Heart left ventricle (tissue), 16 donors: ENCODE results near the gene KHDC4. TPM values are rescaled to one million over a fixed set of nuclear protein-coding genes. Genes with fewer than 3 reads are reported as not detected.
A peak's percentile ranks its signal among the peaks of the same experiment; 100 is the strongest.

Experiments used
- ATAC-seq, 4 donors: fragments of 200-7000 bp; cut with Tn5 transposase; one replicate each; pipeline ENCODE4 v1.9.1; 2020 to 2022; ENCODE audit warnings: moderate library complexity in 4 of 4, mild to moderate bottlenecking in 3 of 4, moderate number of reproducible peaks in 1 of 4
- DNase-seq, 5 donors: peaks; one replicate each; pipeline ENCODE4 v3.0.0-alpha.2; 2020
- H3K27ac ChIP-seq, 12 donors: fragments of 200-600 bp; sonication (generic) in 4 of 12; one replicate each; pipeline versions ENCODE4 v1.5.0 to v1.8.0; 2016 to 2022; ENCODE audit warnings: mild to moderate bottlenecking in 2 of 12
- H3K27me3 ChIP-seq, 9 donors: fragments of 200-600 bp; sonication (generic) in 2 of 9; one replicate each; pipeline versions ENCODE4 v1.5.1 to v1.8.0; 2016 to 2022; ENCODE audit warnings: mild to moderate bottlenecking in 3 of 9
- H3K36me3 ChIP-seq, 9 donors: fragments of 200-600 bp; sonication (generic) in 2 of 9; one replicate each; pipeline versions ENCODE4 v1.5.0 to v1.8.0; 2018 to 2022; ENCODE audit warnings: mild to moderate bottlenecking in 2 of 9
- H3K4me1 ChIP-seq, 12 donors: fragments of 200-600 bp; sonication (generic) in 4 of 12; one replicate each; pipeline versions ENCODE4 v1.5.0 to v1.8.0; 2016 to 2022; ENCODE audit warnings: mild to moderate bottlenecking in 3 of 12
- H3K4me3 ChIP-seq, 12 donors: fragments of 200-600 bp; sonication (generic) in 4 of 12; one replicate each; pipeline versions ENCODE4 v1.5.0 to v1.8.0; 2017 to 2022; ENCODE audit warnings: mild to moderate bottlenecking in 9 of 12, moderate library complexity in 4 of 12
- H3K9me3 ChIP-seq, 12 donors: fragments of 200-600 bp; sonication (generic) in 4 of 12; one replicate each; pipeline versions ENCODE4 v1.5.0 to v1.8.0; 2016 to 2022; ENCODE audit warnings: mild to moderate bottlenecking in 1 of 12
- CTCF ChIP-seq, 12 donors: fragments of 200-600 bp; sonication (generic) in 4 of 12; IDR thresholded peaks; one replicate each; pipeline versions ENCODE4 v1.5.0 to v1.8.0; 2018 to 2022; ENCODE audit warnings: antibody characterized with exemption in 12 of 12, mild to moderate bottlenecking in 5 of 12
- POLR2A ChIP-seq, 2 donors: fragments of 450-650 bp; IDR thresholded peaks; one replicate each; pipeline ENCODE4 v1.6.1; 2017; ENCODE audit warnings: antibody characterized with exemption in 2 of 2, mild to moderate bottlenecking in 2 of 2, moderate library complexity in 2 of 2
- WGBS, 4 donors: extraction: QIAGEN DNeasy Blood & Tissue Kit in 2 of 4; methylation state at CpG; one replicate each; pipeline versions ENCODE4 v1.1.5 to v1.1.7; 2013 to 2018; 5-methylcytosine and 5-hydroxymethylcytosine counted together
- intact Hi-C, 10 donors: fragments of 100-400 bp; cut with DNase I; formaldehyde crosslinking; loops; one replicate each; pipeline versions ENCODE4 v1.11.1 to v1.14.2; 2022
- polyA plus RNA-seq, 2 donors: library from polyadenylated mRNA; stranded (reverse); fragments of 200-250 nt; gene quantifications; one replicate each; pipeline ENCODE4 v1.2.3, GENCODE V29; 2013
- total RNA-seq, 9 donors: library from RNA; depleted of rRNA in 2 of 9; stranded (reverse); fragments of >200 nt in 2 of 9; fragmentation: NEBNext Ultra II Directional in 3 of 9; extraction: Animal tissue kit (Norgen Biotek cat#: 25700) in 3 of 9; gene quantifications; one replicate each; pipeline versions ENCODE4 v1.1.0 to v1.2.4, GENCODE V29; 2016 to 2023
- donor health status: ischemic (EF 13 %, LVEDD 7.1; RV severe dilation, severe dysfunction).
- donor health status: healthy with polysubstance abuse.
- donor health status: DM: no; HTN: yes; CAD: no.
- donor health status: DM: no; HTN: no; CAD: no.
- donor health status: ischemic (EF 25% LVEDD 6.9; RV normal size, moderate dysfunction).
- donor health status: ischemic (EF 25% LVEDD 5.7; RV mildly dilated, moderate dysfunction).
- donor health status: healthy.
- donor health status: DM: yes; HTN: yes; CAD: no.
- donor health status: ischemic (EF 35%, LVEDD 5.7; RV mildly dilated, moderate dysfunction).
- donor health status: nonischemic (EF 11% LVEDD 7.7; RV severe dilation, severe dysfunction).
- donor health status: DM: yes; HTN: yes; CAD: no.
- donor health status: PGD.
- donor health status: ischemic (EF 29% LVEDD 5.4; RV normal size, mild dysfunction).
- donor health status: nonischemic (EF 23%, LVEDD 6.1; RV moderate dilation, normal function).

The KHDC4 gene
- total and polyA plus RNA-seq, 11 donors, result 16.9 to 28.0 (median 21.8) TPM

DNA sequence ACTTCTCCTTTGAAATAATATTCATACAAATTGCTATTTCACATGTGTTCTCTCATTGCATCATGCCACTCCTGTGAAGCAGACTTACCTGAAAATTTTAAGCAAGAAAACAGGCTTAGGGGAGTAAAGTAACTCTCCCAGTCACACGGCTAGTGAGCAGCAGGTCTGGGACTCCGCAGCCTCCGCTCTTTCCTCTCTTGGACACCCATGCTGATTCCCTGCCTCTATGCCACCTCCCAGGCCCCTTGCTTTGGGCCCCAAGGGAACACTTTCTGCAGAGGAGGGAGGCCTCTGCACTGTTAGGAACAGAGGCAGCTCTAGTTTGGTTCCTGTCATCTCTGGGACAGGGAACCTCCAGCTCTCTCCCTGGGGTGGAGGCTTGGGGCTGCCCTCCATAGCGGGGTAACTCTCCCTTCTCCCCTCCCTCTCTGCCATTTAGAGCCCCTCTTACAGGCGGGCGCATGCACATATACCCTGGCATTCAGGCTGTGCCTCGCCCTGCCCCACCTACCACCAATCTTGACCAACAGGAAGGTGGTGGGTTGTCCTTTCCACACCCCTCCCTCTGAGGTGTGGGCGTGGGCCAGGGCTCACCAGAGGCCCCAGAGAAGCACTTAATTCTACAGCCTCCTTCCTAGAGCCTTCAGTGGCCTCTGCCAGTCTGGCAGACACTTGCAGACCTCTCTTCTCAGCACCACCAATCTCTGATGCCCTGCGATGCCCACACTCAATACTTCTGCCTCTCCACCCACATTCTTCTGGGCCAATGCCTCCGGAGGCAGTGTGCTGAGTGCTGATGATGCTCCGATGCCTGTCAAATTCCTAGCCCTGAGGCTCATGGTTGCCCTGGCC, 7.0 kb upstream of the KHDC4 start, which contains the start of gene RXFP4:
Gene RXFP4, plus strand, starts transcription at position 646 of the 852 bp plus-strand sequence. Its CDS starts 72 bp downstream, at position 718.
- peak; percentile 8 to 37 (median 24) for ATAC-seq
- TF ChIP-seq CTCF (IDR thresholded peaks at IDR 0.05) (no peak), POLR2A (IDR thresholded peaks at IDR 0.05) (no peak)
- H3K9me3 ChIP-seq, result no peaks in the 10 kb centered on the region
- no peaks in the 10 kb centered on the region for H3K27me3 ChIP-seq
- no peak for DNase-seq
- peaks cover 4 to 77% (median 47%) of the 10 kb centered on the region in 12 donors for H3K4me1 ChIP-seq
- intact Hi-C loops, result loop anchor here in 5 of 10 donors (5.0 to 10.0 kb wide), 3 partner anchors 36 to 114 kb away; partner anchors contain the start of genes ARHGEF2 (in 4 of the 5), LAMTOR2 (in 2 of the 5) and UBQLN4 (in 2 of the 5)
- H3K36me3 ChIP-seq, result peaks cover 0 to 8% (median 4%) of the 10 kb centered on the region in 9 donors
- H3K27ac ChIP-seq, result peak within 1 kb of the TSS; percentile 67 to 92 (median 82)
- H3K4me3 ChIP-seq, result peak within 1 kb of the TSS in 1 of 12 donors; percentile 8
- WGBS, 4 donors, result 35 to 47% (median 43%) methylated on average over 10 to 11 of the region's 11 CpGs

DNA sequence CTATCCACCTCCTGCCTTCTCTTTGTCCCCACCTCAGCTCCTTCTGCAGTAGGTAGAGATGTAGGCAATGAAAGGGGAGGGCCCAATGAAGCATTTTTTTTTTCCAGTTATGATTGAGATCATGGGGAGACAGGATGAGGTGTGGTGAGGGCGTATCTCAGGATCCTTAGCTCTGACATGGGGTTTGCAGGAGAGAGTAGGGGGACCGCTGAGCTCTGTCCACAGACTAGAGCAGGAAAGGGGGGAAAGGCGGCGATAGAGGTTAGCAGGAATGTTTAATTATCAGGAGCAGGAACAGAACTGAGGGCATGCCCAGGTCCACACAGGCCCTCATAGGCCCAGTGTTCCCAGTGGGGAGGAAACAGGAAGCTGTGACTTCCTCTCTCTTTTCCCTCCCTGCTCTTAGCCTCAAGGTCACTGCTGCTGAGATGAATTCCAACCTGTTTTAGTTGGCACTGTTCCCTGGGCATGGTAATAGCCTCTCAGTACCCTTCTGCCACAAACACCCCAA, 6.3 kb upstream of the KHDC4 start:
- Histone ChIP-seq H3K4me1 (peaks cover 4 to 70% (median 47%) of the 10 kb centered on the region in 12 donors), H3K9me3 (no peaks in the 10 kb centered on the region), H3K4me3 (no peak overlapping the region), H3K36me3 (peaks cover 0 to 2% (median 0%) of the 10 kb centered on the region in 9 donors), H3K27ac (peak overlapping the region; percentile 67 to 92 (median 82)), H3K27me3 (no peaks in the 10 kb centered on the region)
- DNase-seq, result peak in 3 of 5 donors; percentile 52 to 75 (median 60)
- intact Hi-C loops, result loop anchor here in 5 of 10 donors (5.0 to 10.0 kb wide), 3 partner anchors 37 to 114 kb away; partner anchors contain the start of genes ARHGEF2 (in 4 of the 5), LAMTOR2 (in 2 of the 5) and UBQLN4 (in 2 of the 5)
- TF ChIP-seq POLR2A (IDR thresholded peaks at IDR 0.05), result no peak
- no peak for TF ChIP-seq CTCF (IDR thresholded peaks at IDR 0.05)
- 24 to 31% (median 29%) methylated on average over 4 of the region's 4 CpGs for WGBS, 4 donors
- peak; percentile 69 to 87 (median 76) for ATAC-seq

- Histone ChIP-seq H3K9me3 (no peaks in the 10 kb centered on the region), H3K27ac (peak overlapping the region in 10 of 12 donors; percentile 7 to 92 (median 59)), H3K36me3 (peaks cover 0 to 5% (median under 1%) of the 10 kb centered on the region in 9 donors), H3K27me3 (no peaks in the 10 kb centered on the region), H3K4me3 (no peak overlapping the region), H3K4me1 (peaks cover 7 to 64% (median 47%) of the 10 kb centered on the region in 12 donors)
- WGBS, 4 donors, result 0% methylated on average over 1 of the region's 1 CpG
- TF ChIP-seq CTCF (IDR thresholded peaks at IDR 0.05), result peak; percentile 53 to 78 (median 66)
- TF ChIP-seq POLR2A (IDR thresholded peaks at IDR 0.05), result no peak
- intact Hi-C loops, result loop anchor here (1.0 to 10.0 kb wide), 6 partner anchors 43 to 127 kb away; partner anchors contain the start of genes LAMTOR2 (in 2 of the 10), UBQLN4 (in 2 of the 10) and RAB25 (in 1 of the 10)
- DNase-seq (peak in 1 of 5 donors; percentile 48), ATAC-seq (peak in 1 of 4 donors; percentile 17)
Measured at GRCh38 chr1:155938220-155938627, 4.0 kb upstream of the KHDC4 start.
